HEK293 (cell line): ENCODE data around the gene GAL3ST2.

Experiments used
- CTCF ChIA-PET: fragments of 350-600 bp; formaldehyde crosslinking; extraction: SDS; loops from one replicate; lab custom pipeline; 2021; ENCODE audit warnings: antibody characterized with exemption; lab: Yijun Ruan, JAX
- POLR2A ChIA-PET: fragments of 300-600 bp; formaldehyde crosslinking; extraction: SDS; loops from one replicate; lab custom pipeline; 2020; ENCODE audit warnings: antibody characterized with exemption, inconsistent platforms; lab: Yijun Ruan, JAX
- H3K27ac ChIP-seq: fragments of 200-500 bp; sonication (Bioruptor generic); 2 replicates; pipeline ENCODE4 v1.5.1; 2014; ENCODE audit warnings: low read depth, low read length, control low read depth, inconsistent platforms; ENCODE audit errors: extremely low read depth
- H3K36me3 ChIP-seq, 2 experiments: fragments of 200-500 bp in 1 of 2; sonication (Bioruptor generic) in 1 of 2; 1 replicate in 1 of 2; 2 replicates in 1 of 2; pipeline ENCODE4 v1.5.1; 2014 to 2017; ENCODE audit warnings: inconsistent platforms in 2 of 2, low read length in 2 of 2; ENCODE audit not compliant: control insufficient read depth in 2 of 2, insufficient read depth in 1 of 2
- H3K4me1 ChIP-seq: fragments of 200-500 bp; sonication (Bioruptor generic); 2 replicates; pipeline ENCODE4 v1.5.1; 2014; ENCODE audit warnings: mild to moderate bottlenecking, low read length, inconsistent platforms; ENCODE audit not compliant: control insufficient read depth, insufficient read depth
- H3K4me3 ChIP-seq: 2 replicates; pipeline ENCODE4 v1.5.1; 2011; ENCODE audit warnings: low read depth, mild to moderate bottlenecking, control low read depth, low read length, moderate library complexity
- H3K9me3 ChIP-seq: fragments of 200-500 bp; sonication (Bioruptor generic); 2 replicates; pipeline ENCODE4 v1.5.1; 2014; ENCODE audit warnings: low read depth, low read length, inconsistent platforms; ENCODE audit not compliant: control insufficient read depth, insufficient read depth
- HOXD13 ChIP-seq: sonication (generic); formaldehyde crosslinking; IDR thresholded peaks from 2 replicates; pipeline ENCODE4 v1.8.0; 2022; ENCODE audit warnings: missing genetic modification reagents, borderline replicate concordance
- SETDB1 ChIP-seq: IDR thresholded peaks from one replicate; pipeline ENCODE4 v1.6.1; 2017; ENCODE audit warnings: mild to moderate bottlenecking, low read length, moderate library complexity, mixed read lengths; ENCODE audit not compliant: insufficient read length
- ZBTB7A ChIP-seq: fragments of 450-650 bp; formaldehyde crosslinking; IDR thresholded peaks from 2 replicates; pipeline ENCODE4 v1.5.1; 2016; ENCODE audit warnings: low read depth, missing biosample characterization, missing genetic modification characterization
- ZFP3 ChIP-seq: fragments of 450-650 bp; formaldehyde crosslinking; IDR thresholded peaks from 2 replicates; pipeline ENCODE4 v1.5.1; 2016; ENCODE audit warnings: low read depth, missing biosample characterization, missing genetic modification characterization
- ZFP69B ChIP-seq: fragments of 450-650 bp; formaldehyde crosslinking; IDR thresholded peaks from 2 replicates; pipeline ENCODE4 v1.5.1; 2016; ENCODE audit warnings: missing biosample characterization, missing genetic modification characterization
- ZNF121 ChIP-seq: fragments of 450-650 bp; formaldehyde crosslinking; IDR thresholded peaks from 2 replicates; pipeline ENCODE4 v1.5.1; 2016; ENCODE audit warnings: missing biosample characterization, missing genetic modification characterization
- ZNF138 ChIP-seq: fragments of 450-650 bp; formaldehyde crosslinking; IDR thresholded peaks from 2 replicates; pipeline ENCODE4 v1.5.1; 2016; ENCODE audit warnings: missing biosample characterization, missing genetic modification characterization, borderline replicate concordance
- ZNF184 ChIP-seq: fragments of 450-650 bp; IDR thresholded peaks from 2 replicates; pipeline ENCODE4 v1.5.1; 2018; ENCODE audit warnings: missing biosample characterization, mild to moderate bottlenecking, missing genetic modification characterization
- ZNF311 ChIP-seq: fragments of 450-650 bp; formaldehyde crosslinking; IDR thresholded peaks from 2 replicates; pipeline ENCODE4 v1.5.1; 2017; ENCODE audit warnings: missing biosample characterization, missing genetic modification characterization, borderline replicate concordance
- ZNF510 ChIP-seq: fragments of 450-650 bp; formaldehyde crosslinking; IDR thresholded peaks from 2 replicates; pipeline ENCODE4 v1.5.1; 2018; ENCODE audit warnings: mild to moderate bottlenecking, missing genetic modification characterization, missing biosample characterization; ENCODE audit not compliant: insufficient replicate concordance
- ZNF629 ChIP-seq: fragments of 450-650 bp; formaldehyde crosslinking; IDR thresholded peaks from 2 replicates; pipeline ENCODE4 v1.5.1; 2017; ENCODE audit warnings: missing biosample characterization, missing genetic modification characterization
- ZNF658 ChIP-seq: fragments of 450-650 bp; formaldehyde crosslinking; IDR thresholded peaks from 2 replicates; pipeline ENCODE4; 2016; ENCODE audit warnings: missing biosample characterization, missing genetic modification characterization
- ZNF660 ChIP-seq: fragments of 450-650 bp; IDR thresholded peaks from 2 replicates; pipeline ENCODE4 v1.5.1; 2018; ENCODE audit warnings: missing biosample characterization, mild to moderate bottlenecking, missing genetic modification characterization
- ZNF692 ChIP-seq: fragments of 450-650 bp; formaldehyde crosslinking; IDR thresholded peaks from 2 replicates; pipeline ENCODE4 v1.5.1; 2016; ENCODE audit warnings: missing biosample characterization, missing genetic modification characterization
- ZNF707 ChIP-seq: fragments of 450-650 bp; formaldehyde crosslinking; IDR thresholded peaks from 2 replicates; pipeline ENCODE4 v1.5.1; 2016; ENCODE audit warnings: missing biosample characterization, missing genetic modification characterization
- ZNF76 ChIP-seq: fragments of 450-650 bp; formaldehyde crosslinking; IDR thresholded peaks from 2 replicates; pipeline ENCODE4; 2016; ENCODE audit warnings: low read depth, missing biosample characterization, missing genetic modification characterization, borderline replicate concordance
- ZNF768 ChIP-seq: fragments of 450-650 bp; formaldehyde crosslinking; IDR thresholded peaks from 2 replicates; pipeline ENCODE4 v1.5.1; 2018; ENCODE audit warnings: missing biosample characterization, mild to moderate bottlenecking, missing genetic modification characterization
- ZNF776 ChIP-seq: fragments of 450-650 bp; formaldehyde crosslinking; IDR thresholded peaks from 2 replicates; pipeline ENCODE4 v1.5.0; 2017; ENCODE audit warnings: missing biosample characterization, missing genetic modification characterization, borderline replicate concordance
- ZNF785 ChIP-seq: fragments of 450-650 bp; formaldehyde crosslinking; IDR thresholded peaks from 2 replicates; pipeline ENCODE4 v1.5.1; 2016; ENCODE audit warnings: missing biosample characterization, missing genetic modification characterization

The GAL3ST2 gene

GRCh38 chr2:241796209-241796608 is 19.6 kb downstream of the GAL3ST2 start:
- H3K27ac ChIP-seq: no peak overlapping the region
- H3K4me3 ChIP-seq: no peak overlapping the region
- ChIA-PET CTCF (no interaction called here), POLR2A (no interaction called here)
- H3K4me1 ChIP-seq: no peaks in the 10 kb centered on the region
- H3K36me3 ChIP-seq: no peaks in the 10 kb centered on the region
- H3K9me3 ChIP-seq: no peaks in the 10 kb centered on the region
- no peak for TF ChIP-seq ZNF184 (tag by site-specific recombination)
- no peak for TF ChIP-seq ZNF629 (tag by site-specific recombination)
- TF ChIP-seq ZNF138: no peak
- no peak for TF ChIP-seq ZNF785 (tag by site-specific recombination)
- no peak for TF ChIP-seq HOXD13 (CRISPR knock-in tag)
- TF ChIP-seq ZNF660 (tag by site-specific recombination): no peak

- H3K4me3 ChIP-seq: no peak overlapping the region
- H3K36me3 ChIP-seq: no peaks in the 10 kb centered on the region
- H3K9me3 ChIP-seq: no peaks in the 10 kb centered on the region
- no peaks in the 10 kb centered on the region for H3K4me1 ChIP-seq
- POLR2A ChIA-PET: no interaction called here
- CTCF ChIA-PET: interaction anchor here (0.7 kb wide), 1 partner anchor 56 kb away, joined by 3 read pairs; no protein-coding TSS in a partner anchor
- H3K27ac ChIP-seq: no peak overlapping the region
- TF ChIP-seq ZNF707 (tag by site-specific recombination) (no peak), ZNF776 (no peak), ZNF510 (tag by site-specific recombination) (no peak), ZNF121 (tag by site-specific recombination) (0 out of 2 replicates have a peak, but pooled peaks have one; percentile 39), SETDB1 (no peak), ZNF76 (no peak), ZNF658 (no peak)
Measured at GRCh38 chr2:241796610-241797138, 20.1 kb downstream of the GAL3ST2 start.

GRCh38 chr2:241797441-241798080 is 20.9 kb downstream of the GAL3ST2 start:
- CTCF ChIA-PET: no interaction called here
- Histone ChIP-seq H3K27ac (no peak overlapping the region), H3K9me3 (no peaks in the 10 kb centered on the region), H3K36me3 (no peaks in the 10 kb centered on the region), H3K4me1 (no peaks in the 10 kb centered on the region), H3K4me3 (no peak overlapping the region)
- POLR2A ChIA-PET: no interaction called here
- TF ChIP-seq ZFP3 (tag by site-specific recombination) (peak; percentile 48; the same call in 1 of the 2 replicates), ZNF768 (tag by site-specific recombination) (no peak)

GRCh38 chr2:241798081-241798630 is 21.5 kb downstream of the GAL3ST2 start:
- Histone ChIP-seq H3K4me3 (no peak overlapping the region), H3K36me3 (no peaks in the 10 kb centered on the region)
- CTCF ChIA-PET: no interaction called here

More at GRCh38 chr2:241798081-241798630, 21.5 kb downstream of the GAL3ST2 start:
- no peaks in the 10 kb centered on the region for H3K9me3 ChIP-seq
- H3K27ac ChIP-seq: no peak overlapping the region
- POLR2A ChIA-PET: no interaction called here
- TF ChIP-seq ZNF692: peak; percentile 68; the same call in 1 of the 2 replicates
- no peak for TF ChIP-seq ZBTB7A (tag by site-specific recombination)
- no peak for TF ChIP-seq ZNF311
- TF ChIP-seq ZFP69B: peak; percentile 57; the same call in 1 of the 2 replicates
- TF ChIP-seq, all 188 proteins: peak for 2
- H3K4me1 ChIP-seq: no peaks in the 10 kb centered on the region
